GM19463 (cell line): ENCODE data around the gene TBX21.

Experiments
- ATAC-seq: cut with Tn5 transposase; IDR thresholded peaks from one replicate; pipeline ENCODE4 v1.9.1; 2021; ENCODE audit warnings: mild to moderate bottlenecking, moderate library complexity; ENCODE audit not compliant: unreplicated experiment

The TBX21 gene

DNA sequence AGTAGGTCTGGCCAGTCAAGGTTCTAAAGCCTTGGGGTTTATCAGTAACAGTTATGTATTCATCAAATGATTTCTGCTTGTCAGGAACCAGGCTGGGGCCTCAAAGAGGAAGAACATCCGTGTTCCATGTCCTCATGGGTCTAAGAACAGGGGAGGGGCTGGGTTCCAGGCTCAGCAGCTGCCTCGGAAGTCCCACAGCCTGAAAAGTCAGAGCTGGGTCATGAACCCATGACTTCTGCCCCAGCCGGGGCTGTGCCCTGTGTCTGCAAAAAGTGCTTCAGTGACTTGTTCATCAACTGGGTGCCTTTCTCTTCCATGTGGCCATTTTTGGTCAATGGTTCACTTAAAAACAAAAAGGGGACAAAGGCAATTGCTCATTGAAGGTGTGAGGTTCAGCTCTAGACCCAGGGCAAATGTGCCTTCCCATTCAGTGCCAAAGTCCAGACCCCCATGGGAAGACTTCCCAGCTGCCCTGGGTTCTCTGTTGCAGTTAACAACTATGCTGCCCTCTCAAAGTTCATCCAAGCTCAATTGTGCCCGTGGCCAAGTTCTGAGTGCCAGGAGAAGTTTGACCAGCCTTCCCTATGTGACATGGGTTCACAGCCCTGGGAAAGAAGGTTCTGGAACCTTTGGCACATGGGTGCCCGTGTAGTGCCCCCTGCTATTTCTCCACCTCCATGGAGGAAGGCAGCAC is 20.6 kb upstream of the TBX21 start:
- ATAC-seq, result no peak

DNA sequence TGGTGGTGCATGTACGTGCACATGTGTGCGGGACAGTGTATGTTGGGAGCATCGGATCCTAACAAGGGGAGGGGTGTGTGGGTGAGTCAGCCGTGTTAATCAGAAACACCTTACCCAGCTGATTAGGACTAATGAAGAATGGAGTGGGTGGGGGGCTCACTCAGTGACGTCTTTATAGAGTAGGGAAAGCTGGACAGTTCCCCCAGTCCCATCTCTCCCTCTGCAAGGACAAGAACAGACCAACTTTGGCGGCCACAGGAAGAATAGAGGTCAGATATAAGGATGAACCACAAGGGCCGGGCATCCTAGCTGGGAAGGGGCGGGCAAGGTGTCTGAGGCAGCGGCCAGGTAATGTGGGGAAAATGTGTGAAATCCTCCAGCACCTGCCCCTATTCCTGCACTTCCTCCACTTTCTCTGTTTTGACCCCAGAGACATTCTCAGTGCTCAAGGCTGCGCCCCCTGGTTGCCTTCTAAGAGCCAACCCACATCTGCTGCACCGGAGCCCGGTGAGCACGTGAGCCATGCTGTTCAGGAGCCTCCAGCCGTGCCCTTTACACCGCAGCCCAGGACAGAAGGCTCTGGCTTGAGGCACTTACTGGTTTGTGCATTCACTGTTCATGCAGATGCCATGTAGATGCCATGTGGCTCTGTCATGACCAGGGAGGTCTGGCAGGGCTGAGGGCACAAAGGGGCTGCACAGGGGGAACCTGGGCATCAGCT is 18.9 kb upstream of the TBX21 start:
- ATAC-seq, result no peak

DNA sequence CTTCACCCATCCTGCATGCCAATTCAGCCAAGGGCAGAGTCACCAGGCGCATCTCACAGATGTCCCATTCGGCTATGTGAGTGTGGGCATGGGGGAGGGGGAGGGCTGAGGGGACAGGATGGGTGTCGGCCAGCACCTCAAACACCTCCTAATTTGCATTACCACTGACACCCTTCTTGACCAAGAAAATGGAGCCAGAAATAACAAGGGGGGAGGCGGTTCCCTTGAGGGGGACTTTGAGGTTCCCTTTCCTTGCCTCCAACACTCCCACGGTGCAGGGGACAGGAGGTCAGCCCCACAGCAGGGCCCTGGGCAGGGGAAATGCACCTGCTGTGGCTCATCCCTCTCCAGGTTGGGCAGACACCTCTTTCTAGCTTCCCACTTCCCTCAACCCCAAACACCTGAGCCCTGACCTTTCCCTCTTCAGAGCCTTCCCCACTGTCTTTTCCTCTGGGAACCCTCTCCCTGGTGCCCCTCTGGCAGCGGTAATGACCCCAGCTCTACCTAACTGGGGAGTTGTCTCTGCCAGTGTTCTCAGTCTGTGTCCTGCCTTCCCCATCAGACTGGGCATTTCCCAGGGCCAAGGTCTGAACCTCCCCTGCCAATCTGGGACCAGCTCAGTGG is 18.2 kb upstream of the TBX21 start:
- ATAC-seq, result no peak

DNA sequence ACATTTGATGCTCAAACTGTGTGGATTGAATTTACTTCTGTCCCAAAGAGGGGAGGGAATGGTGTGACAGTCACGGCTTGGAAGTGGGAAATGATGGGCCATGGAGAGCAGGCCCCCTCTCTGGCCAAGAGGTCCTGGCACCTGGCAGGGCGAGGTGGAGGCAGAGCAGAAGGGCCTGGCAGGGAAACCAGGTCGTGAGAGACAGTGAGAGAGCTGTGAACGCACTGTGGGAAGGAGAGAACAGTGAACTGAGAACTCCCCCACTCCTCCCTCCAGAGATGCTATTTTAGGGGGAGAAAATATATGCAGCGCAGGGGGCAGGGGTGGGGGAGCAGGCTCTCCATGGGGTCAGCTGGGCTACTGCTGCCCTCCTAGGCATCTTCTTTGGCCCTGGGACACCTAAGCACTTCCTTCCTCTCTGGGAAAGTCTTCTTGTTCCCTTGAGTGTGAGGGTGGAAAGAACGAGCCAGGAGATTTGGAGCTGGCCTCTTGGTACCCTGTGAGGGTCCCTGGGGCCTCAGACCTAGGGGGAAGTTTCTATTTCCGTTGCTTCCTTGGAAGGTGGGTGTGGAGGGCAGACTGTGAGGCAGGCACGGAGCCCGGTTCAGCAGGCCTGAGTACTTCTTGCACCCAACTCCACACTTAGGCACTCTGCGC is 17.2 kb upstream of the TBX21 start:
- no peak for ATAC-seq

DNA sequence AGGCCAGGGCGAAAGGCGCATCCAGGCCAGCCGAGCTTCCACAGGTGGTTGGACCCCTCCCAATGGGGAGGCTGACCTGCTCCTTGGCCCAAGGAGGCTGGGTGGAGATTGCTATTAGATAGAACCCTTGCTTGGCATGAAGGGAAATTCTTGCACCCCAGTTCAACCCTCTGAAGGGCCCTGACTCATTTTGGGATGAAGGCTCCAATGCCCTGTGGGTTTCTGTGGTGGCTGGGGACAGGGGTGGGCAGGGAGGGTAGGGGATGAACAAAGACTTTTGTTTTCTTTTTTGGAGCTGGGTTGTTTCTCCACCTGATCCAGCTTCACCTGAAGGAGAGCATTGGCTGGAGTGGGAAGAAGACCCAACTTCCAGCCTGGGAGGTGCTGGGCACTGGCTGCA is 16.7 kb upstream of the TBX21 start:
- no peak for ATAC-seq

DNA sequence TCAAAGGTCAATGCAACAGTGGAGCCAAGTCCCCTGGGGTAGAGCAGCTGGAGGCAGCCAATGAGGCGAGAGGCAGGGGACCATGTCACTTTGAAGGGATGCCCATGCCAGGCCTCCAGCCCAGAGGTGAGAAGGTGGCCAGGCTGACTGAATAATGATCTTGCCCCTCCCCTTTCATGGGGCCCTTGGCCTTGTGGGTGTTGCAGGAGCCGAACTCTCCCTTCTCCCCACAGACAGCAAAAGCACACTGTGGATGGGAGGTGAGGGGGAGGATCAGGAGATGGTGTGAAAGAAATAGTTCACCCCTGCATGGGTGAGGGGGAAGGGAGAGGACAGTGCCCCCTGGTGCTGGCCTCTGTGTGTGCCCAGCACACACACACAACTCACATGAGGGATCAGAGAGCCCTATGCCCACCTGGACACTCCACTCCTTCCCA is 15.8 kb upstream of the TBX21 start:
- no peak for ATAC-seq

DNA sequence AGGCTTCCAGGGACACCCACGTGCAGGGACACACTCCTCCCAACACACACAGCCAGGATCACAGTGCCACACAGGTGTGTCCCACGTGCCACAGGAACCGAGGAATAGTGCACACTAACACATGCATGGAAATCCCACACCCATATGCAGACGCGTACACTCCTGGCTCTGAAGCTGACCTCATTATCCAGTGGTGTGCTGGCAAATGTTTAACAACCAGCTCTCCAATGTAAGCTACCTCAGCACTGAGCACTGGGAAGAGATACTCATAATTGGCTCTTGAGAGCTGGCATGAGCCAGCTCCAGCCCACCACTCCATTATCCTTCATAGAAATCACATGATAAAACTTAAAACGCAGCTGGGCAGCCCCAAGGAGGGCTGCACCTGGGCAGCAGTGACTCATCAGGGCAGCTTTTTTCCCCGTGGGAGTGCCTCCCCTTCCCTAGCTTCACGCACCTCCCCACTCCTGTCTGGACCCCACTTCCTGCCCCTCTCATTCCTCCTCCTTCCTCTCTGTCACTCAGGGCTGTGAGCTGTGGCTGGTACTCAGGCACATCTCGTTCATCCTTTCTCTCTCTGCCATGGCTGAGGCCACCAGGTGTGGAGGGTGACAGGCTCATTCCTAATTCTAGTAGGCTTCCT is 14.9 kb upstream of the TBX21 start:
- no peak for ATAC-seq

DNA sequence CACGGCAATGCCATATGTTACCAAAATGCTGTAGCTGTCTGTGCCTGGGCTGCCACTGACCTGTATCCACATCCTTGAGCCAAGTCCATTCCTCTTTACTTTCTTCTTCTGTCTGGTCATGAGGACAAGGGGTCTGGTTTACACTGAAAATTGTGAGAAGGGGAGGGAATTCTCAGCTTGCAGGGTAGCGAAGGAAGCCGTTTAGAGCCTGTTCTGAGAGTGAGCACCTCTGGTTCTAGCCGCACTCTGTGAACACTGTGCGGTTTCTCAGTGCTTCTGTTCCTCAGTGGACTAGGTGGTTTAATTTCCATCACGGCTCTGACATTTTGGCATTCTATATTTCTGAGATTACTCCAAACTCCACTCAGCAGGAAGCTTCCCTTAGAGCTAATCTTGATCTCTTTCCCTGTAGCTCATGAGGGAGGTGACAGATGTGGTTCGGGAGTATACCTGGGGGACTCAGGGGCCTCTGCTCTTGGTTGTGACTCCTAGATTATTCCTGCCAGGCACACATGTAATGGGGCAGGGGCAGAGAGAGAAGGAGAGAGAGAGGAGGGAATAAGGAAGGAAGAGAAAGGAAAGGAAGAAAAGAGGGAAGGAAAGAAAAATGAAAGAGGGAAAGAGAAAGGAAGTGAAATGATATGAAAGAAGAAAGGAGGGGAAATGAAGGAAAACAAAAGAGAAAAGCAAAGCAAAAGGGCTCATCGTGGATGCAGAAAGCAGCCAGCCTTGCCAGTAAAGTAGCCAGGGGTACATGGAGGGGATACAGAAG is 14.2 kb upstream of the TBX21 start:
- no peak for ATAC-seq

DNA sequence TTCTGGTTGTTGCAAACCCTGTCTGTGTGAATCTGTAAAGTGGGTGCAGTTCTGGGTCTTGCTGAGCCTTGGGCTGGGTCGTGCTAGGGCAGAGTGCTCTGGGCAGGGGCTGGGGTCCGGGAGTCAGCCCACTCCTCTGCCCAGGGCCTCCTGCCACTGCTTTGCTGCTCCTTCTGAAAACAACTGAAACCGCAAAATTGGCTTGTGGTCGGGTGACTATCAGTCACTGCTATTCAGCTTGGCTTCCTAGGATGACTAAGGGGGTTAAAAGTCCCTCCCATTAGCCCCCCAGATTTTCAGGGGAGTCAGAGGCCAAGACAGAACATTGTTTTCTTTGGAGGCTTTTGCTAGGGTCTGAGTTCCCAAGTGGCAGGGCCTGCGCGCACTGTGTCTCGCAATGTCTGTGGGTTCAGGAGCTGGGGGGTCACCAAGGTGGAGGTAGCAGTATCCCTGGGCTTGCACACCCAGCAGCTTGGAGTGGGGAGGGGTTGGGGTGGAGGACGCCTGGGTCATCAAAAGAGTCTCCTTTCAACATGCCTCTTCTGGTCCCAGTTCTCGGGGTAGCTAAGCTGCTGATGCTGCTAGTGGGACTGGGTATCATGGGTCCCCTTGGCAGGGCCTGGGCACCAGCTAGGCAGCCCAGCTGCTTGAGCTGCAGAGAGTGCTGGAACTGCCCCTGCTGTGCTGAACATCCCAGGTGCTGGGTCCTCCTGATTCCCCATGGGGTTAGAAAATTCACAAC is 13.5 kb upstream of the TBX21 start:
- no peak for ATAC-seq

DNA sequence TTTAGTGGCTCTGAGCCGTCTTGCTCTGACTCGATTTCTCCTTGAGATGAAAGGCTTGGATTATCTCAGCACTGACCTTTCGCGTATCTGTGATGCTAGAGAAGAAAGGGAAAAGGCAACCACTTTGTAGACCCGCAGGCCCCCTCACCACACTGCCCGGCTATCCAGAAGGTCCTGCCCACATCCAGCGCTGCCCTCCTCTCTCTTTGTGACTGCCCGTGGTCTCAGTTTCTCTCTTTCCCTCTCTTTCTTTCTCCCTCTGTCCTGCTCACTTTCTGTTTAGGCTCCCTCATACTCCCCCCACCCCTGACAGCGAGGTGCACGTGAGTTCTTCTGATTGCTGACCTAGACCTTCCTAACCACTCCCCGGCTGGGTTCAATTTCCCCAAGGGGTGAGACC is 12.8 kb upstream of the TBX21 start:
- no peak for ATAC-seq

DNA sequence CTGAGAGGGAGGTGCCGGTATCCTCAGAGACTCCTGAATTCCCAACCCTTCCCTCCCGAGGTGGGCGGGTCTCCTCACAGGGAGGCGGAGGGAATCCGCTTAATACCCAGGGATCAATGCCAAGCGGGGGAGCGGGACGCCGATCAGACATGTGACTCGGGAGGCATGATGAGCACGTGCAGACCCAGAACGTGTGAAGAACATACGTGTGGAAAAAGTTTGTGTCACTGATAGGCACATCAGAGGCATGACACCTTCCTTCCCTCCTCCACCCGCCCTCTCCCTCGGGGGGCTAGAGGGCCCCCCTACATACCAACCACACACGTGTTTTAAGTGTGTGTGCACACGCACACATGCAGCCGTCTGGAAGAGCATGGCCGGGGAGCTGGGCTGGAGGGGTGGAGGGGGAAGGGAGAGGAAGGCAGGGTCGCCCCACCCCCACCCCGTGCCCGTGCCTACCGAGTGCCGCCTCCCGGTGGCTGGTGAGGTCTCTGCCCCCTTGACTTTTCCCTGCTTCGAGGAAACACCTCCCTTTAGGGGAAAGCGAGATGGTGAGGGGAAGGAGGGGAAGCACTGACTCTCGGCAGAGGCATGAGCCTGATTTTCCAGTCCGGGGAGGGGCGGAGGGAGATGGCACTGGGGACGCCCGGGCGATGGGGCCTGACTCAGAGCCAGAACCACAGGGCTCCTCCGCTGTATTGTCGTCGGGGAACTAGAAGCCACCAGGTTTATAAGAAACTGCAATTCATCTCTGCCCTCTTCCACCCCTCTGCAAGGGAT is 12.1 kb upstream of the TBX21 start:
- peak; percentile 56 for ATAC-seq

DNA sequence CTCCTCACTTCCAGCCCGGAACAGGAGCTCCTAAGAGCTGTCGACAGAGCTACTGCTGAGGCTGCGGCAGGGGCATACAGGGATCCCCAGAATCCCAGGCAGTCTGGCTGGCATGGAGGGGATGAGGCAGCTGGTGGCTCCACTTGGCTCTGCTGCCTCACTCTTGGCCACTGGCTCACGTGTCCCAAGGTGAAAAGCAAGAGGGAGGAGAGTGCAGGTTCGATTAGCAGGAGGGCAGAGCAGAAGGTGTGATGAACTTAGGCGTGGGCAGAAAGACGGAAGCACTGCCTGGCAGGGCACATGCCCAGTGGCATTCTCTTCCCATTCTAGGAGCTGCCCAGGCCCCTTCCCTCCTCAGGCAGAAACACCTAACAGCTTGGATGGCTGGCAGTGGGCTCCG is 11.3 kb upstream of the TBX21 start:
- no peak for ATAC-seq

DNA sequence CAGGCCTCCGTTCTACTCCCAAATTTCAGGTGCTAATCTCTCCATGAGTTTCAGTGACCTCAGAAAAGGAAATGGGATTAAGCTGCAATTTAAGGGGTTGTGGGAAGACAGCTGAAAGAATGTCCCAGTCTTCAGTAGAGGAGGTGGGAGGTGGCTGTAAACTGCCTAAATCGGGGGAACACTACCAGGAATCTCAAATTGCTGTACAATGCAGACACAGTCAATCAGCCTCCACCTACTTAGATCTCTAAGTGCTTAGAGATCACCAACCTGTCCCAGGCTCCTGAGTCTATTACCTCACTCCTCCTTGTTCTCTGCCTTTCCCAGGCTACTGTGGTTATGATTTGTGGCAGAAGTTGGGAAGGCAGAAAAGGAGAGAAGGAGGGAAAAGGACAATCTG is 8.3 kb upstream of the TBX21 start:
- ATAC-seq, result no peak

DNA sequence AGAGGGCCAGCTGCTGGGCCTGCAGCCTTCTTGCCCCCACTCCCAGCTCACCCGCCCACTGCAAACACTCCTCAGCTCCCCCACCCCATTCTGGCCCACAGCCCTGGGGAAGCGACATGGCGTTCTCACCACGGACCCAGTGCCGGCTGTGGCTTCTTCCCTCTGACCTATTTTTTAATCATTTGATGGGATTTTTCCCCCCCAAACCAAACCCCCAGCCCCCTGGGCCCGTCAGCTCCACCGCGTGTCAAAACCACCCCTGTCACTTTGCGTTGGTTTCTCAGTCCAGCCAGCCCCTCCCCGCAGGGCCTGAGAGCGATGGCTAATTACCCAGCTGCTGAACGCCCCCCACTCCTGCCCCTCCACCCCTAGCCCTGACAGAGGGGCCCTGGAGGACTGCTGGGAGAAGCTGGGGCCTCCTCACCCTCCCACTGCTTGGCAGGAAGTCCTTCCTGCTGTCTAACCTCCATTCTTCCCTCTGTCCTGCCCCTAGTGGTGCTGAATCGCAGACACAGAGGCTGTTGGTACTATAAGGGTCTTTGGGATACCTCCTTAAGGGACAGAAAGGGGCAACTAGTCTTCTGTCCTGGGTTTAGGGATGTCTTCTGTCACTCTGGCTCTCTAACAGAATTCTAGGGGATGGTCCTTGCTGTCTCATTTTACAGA is 7.5 kb upstream of the TBX21 start:
- ATAC-seq, result no peak

DNA sequence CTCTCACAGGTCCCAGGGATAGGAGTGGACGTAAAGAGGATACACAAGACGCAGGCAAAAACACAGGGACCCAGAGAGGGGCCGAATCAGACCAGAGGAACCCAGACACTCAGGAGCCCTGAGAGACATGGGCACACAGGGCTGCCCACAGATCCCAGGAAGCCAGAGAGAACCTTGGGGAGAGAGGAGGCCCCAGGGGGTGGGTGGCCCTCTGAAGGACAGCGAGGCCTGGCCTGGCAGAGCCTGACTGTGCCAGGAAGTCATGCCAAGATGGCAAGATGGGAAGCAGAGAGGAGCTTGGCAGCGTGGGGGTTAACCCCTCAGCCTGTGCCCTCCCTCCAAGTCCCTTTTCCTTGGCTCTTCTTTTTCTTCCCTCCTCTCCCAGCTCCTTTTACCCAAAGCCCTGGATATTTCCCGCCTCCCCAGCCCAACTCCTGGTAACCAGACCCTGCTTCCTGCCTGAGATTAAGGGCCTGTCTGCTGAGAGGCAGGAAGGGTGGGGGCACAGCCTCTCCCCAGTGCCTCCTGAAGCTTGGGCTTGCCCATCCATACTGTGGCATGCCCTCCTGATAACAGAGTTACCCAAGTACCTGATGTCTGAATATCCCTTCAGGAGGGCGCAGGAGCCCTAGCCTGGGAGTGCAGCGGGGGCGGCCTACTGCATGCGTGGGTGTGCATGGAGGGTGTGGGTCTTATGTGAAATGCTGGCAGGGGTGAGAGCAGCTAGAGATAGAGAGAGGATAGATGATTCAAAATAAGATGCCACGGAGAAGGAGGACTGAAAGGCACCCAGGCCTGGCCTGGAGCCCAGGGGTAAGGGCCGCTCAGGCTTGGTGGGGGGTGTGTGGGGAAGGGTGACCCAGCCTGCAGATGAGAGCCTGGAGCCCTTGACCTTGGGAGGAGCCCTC is 6.0 kb upstream of the TBX21 start:
- ATAC-seq, result no peak

DNA sequence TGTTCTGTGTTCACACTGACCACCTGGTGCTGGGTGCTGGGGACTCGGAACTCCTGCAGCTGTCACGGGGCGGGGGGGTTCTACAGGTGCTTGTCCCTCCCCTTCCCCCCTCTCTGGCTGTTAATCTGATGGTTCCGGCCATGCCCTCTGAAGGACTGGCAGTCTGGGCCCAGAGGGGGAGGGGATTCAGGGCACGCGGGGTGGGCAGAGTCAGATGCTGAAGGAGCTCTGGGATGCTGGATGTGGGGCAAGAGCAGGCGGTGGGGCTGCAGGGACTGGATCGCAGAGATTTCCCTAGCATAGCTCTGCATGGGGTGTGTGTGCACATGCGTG is 5.4 kb upstream of the TBX21 start:
- no peak for ATAC-seq

DNA sequence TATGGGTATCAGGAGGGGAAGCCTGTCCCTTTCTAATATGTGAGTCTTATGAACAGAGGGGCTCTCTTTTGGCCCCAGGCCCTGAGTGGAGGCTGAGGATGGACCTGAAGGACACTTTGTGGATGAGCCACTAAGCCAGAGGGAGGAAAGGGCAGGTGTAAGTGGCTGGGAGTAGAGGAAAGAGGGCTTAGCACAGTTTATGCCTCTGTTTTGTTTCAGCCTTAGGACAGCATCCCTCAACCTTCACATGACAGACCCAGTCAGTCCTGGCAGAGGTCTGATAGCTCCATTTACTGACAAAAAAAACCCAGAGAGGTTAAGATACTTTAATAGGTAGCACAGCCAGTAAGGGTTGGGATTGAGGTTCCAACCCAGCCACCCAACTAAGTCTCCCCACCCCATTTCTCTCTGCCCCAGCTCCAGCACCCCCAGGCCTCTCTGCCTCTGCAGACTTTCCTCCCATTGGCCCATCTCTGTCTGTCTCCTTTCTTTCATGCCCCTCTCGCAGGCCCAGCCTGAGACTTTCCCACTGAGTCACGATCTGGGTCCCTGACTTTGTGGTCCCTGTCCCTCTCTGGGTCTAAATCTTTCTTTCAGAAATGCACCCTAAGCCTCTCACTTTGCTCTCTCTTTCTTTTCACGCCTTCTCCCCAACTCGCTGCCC is 4.7 kb upstream of the TBX21 start:
- no peak for ATAC-seq
